Osteoblast (primary cell): ENCODE measurements around the gene IZUMO4. TPM values are rescaled to one million over a fixed set of nuclear protein-coding genes. Genes with fewer than 3 reads are reported as not detected.
A peak's percentile ranks its signal among the peaks of the same experiment; 100 is the strongest.

Experiments used
- DNase-seq: peaks from one replicate; pipeline ENCODE4 v3.0.0; 2011; ENCODE audit warnings: low spot score, mixed read lengths; ENCODE audit not compliant: insufficient read length; ENCODE audit errors: missing footprints
- H2AFZ ChIP-seq: 2 replicates; pipeline ENCODE4 v1.6.0; 2011; ENCODE audit warnings: mild to moderate bottlenecking, low read length
- H3K27ac ChIP-seq: 2 replicates; pipeline ENCODE4 v1.5.1; 2011; ENCODE audit warnings: mild to moderate bottlenecking, low read depth, low read length, moderate library complexity
- H3K27me3 ChIP-seq: 2 replicates; pipeline ENCODE4 v1.6.0; 2012; ENCODE audit warnings: mild to moderate bottlenecking, control low read depth, inconsistent platforms, low read length, moderate library complexity; ENCODE audit not compliant: insufficient read depth
- H3K36me3 ChIP-seq: 2 replicates; pipeline ENCODE4 v1.5.1; 2011; ENCODE audit warnings: mild to moderate bottlenecking, low read length, control low read depth, moderate library complexity; ENCODE audit not compliant: insufficient read depth
- H3K4me1 ChIP-seq: 2 replicates; pipeline ENCODE4 v1.5.1; 2011; ENCODE audit warnings: mild to moderate bottlenecking, low read length, control low read depth, moderate library complexity; ENCODE audit not compliant: insufficient read depth
- H3K4me2 ChIP-seq: 2 replicates; pipeline ENCODE4 v1.6.0; 2011; ENCODE audit warnings: mild to moderate bottlenecking, low read length; ENCODE audit not compliant: insufficient read depth
- H3K4me3 ChIP-seq: fragments of 200-600 bp; sonication (generic); 3 replicates; pipeline ENCODE4 v1.5.1; 2012; ENCODE audit warnings: mild to moderate bottlenecking, low read length, inconsistent platforms; ENCODE audit not compliant: insufficient read depth
- H3K79me2 ChIP-seq: 2 replicates; pipeline ENCODE4 v1.6.0; 2012; ENCODE audit warnings: mild to moderate bottlenecking, low read length, control low read depth, inconsistent platforms; ENCODE audit not compliant: insufficient read depth
- H3K9me3 ChIP-seq: 2 replicates; pipeline ENCODE4 v1.5.1; 2011; ENCODE audit warnings: low read depth, low read length, control low read depth
- H4K20me1 ChIP-seq: 2 replicates; pipeline ENCODE4 v1.6.0; 2012; ENCODE audit warnings: mild to moderate bottlenecking, low read length, control low read depth; ENCODE audit not compliant: insufficient read depth
- CTCF ChIP-seq: IDR thresholded peaks from 2 replicates; pipeline ENCODE4 v1.5.1; 2011; ENCODE audit warnings: mild to moderate bottlenecking, low read depth, low read length, moderate library complexity; ENCODE audit errors: extremely low read depth
- total RNA-seq: library from RNA; depleted of rRNA; stranded (reverse); fragments of >200 nt; gene quantifications from 2 replicates; pipeline ENCODE4 v1.2.3, GENCODE V29; 2012

IZUMO4 gene
- total RNA-seq, 1 donor, result 0.36 TPM

GRCh38 chr19:2070986-2071673 is 25.6 kb upstream of the IZUMO4 start:
- Histone ChIP-seq H3K4me2 (no peak overlapping the region), H3K27ac (no peak overlapping the region), H3K36me3 (peaks cover 18% of the 10 kb centered on the region), H2AFZ (no peak overlapping the region), H3K79me2 (no peaks in the 10 kb centered on the region), H3K27me3 (no peaks in the 10 kb centered on the region), H3K9me3 (no peaks in the 10 kb centered on the region), H3K4me3 (no peak overlapping the region), H3K4me1 (no peaks in the 10 kb centered on the region), H4K20me1 (no peaks in the 10 kb centered on the region)
- DNase-seq, result peak; percentile 29
- TF ChIP-seq CTCF, result no peak

- DNase-seq, result peak; percentile 25
- H3K9me3 ChIP-seq, result no peaks in the 10 kb centered on the region
- H3K36me3 ChIP-seq, result peaks cover 32% of the 10 kb centered on the region
- H4K20me1 ChIP-seq, result no peaks in the 10 kb centered on the region
- H3K4me1 ChIP-seq, result no peaks in the 10 kb centered on the region
- no peak overlapping the region for H3K4me2 ChIP-seq
- no peak overlapping the region for H3K4me3 ChIP-seq
- TF ChIP-seq CTCF, result no peak
- no peak overlapping the region for H3K27ac ChIP-seq
- H2AFZ ChIP-seq, result no peak overlapping the region
- no peaks in the 10 kb centered on the region for H3K27me3 ChIP-seq
- no peaks in the 10 kb centered on the region for H3K79me2 ChIP-seq
Observed at GRCh38 chr19:2072757-2073551, 23.8 kb upstream of the IZUMO4 start.

GRCh38 chr19:2076526-2076944 is 20.2 kb upstream of the IZUMO4 start:
- Histone ChIP-seq H3K79me2 (peaks cover 8% of the 10 kb centered on the region), H3K4me3 (no peak overlapping the region), H4K20me1 (no peaks in the 10 kb centered on the region), H3K27ac (no peak overlapping the region), H3K4me2 (no peak overlapping the region), H2AFZ (no peak overlapping the region), H3K36me3 (peaks cover 46% of the 10 kb centered on the region), H3K4me1 (no peaks in the 10 kb centered on the region), H3K9me3 (no peaks in the 10 kb centered on the region), H3K27me3 (no peaks in the 10 kb centered on the region)
- TF ChIP-seq CTCF, result no peak
- peak; percentile 47 for DNase-seq

- peak; percentile 65 for DNase-seq
- Histone ChIP-seq H3K27me3 (no peaks in the 10 kb centered on the region), H4K20me1 (no peaks in the 10 kb centered on the region), H3K36me3 (peaks cover 43% of the 10 kb centered on the region), H3K4me2 (no peak overlapping the region), H3K4me3 (no peak overlapping the region), H3K4me1 (no peaks in the 10 kb centered on the region), H2AFZ (no peak overlapping the region), H3K27ac (no peak overlapping the region), H3K79me2 (peaks cover 17% of the 10 kb centered on the region), H3K9me3 (no peaks in the 10 kb centered on the region)
- TF ChIP-seq CTCF, result no peak
Observed at GRCh38 chr19:2077398-2077797, 19.3 kb upstream of the IZUMO4 start.
